SK-N-DZ (cell line): ENCODE results near the gene FILIP1L. TPM values are rescaled to one million over a fixed set of nuclear protein-coding genes. Genes with fewer than 3 reads are reported as not detected.

Experiments used
- DNase-seq: peaks from one replicate; pipeline ENCODE4 v3.0.0-alpha.2; 2015; ENCODE audit warnings: low spot score
- polyA plus RNA-seq, 2 experiments: library from polyadenylated mRNA; depleted of rRNA; stranded (reverse); fragments of >200 nt; gene quantifications; 2 replicates each; pipeline ENCODE4 v1.2.3, GENCODE V29; 2014

The FILIP1L gene
- polyA plus RNA-seq (2014; cell fraction: cytosol; rRNA removed): 0.96 and 1.2 TPM in 2 replicates
- 0.66 and 1.5 TPM in 2 replicates for polyA plus RNA-seq (2014; cell fraction: nucleus; rRNA removed)

- no peak for DNase-seq
These were observed at the start of gene FILIP1L for GRCh38 chr3:100114413-100115030. Gene FILIP1L, minus strand, starts transcription at chr3:100114501.

- no peak for DNase-seq
These were observed 49.5 kb upstream of the FILIP1L start for GRCh38 chr3:100163787-100164186.

- DNase-seq: no peak
These were observed 46.2 kb upstream of the FILIP1L start for GRCh38 chr3:100160521-100160920.

- DNase-seq: peak; percentile 21
These were observed 45.2 kb upstream of the FILIP1L start for GRCh38 chr3:100159331-100160153.

GRCh38 chr3:100158918-100159330, 44.6 kb upstream of the FILIP1L start:
- DNase-seq: peak; percentile 69

- no peak for DNase-seq
These were observed 43.4 kb upstream of the FILIP1L start for GRCh38 chr3:100157685-100158084.

GRCh38 chr3:100155590-100155989, 41.3 kb upstream of the FILIP1L start:
- DNase-seq: no peak

- DNase-seq: no peak
These were observed 40.8 kb upstream of the FILIP1L start for GRCh38 chr3:100155128-100155527.

GRCh38 chr3:100154171-100154570, 39.9 kb upstream of the FILIP1L start:
- no peak for DNase-seq

- DNase-seq: no peak
These were observed 36.9 kb upstream of the FILIP1L start for GRCh38 chr3:100151024-100151707.

- no peak for DNase-seq
These were observed 36.2 kb upstream of the FILIP1L start for GRCh38 chr3:100150473-100150872.

- no peak for DNase-seq
These were observed 35.6 kb upstream of the FILIP1L start for GRCh38 chr3:100149713-100150415.

GRCh38 chr3:100149130-100149529, 34.8 kb upstream of the FILIP1L start:
- DNase-seq: no peak

GRCh38 chr3:100144255-100144866, 30.1 kb upstream of the FILIP1L start:
- no peak for DNase-seq

GRCh38 chr3:100141586-100141985, 27.3 kb upstream of the FILIP1L start:
- DNase-seq: no peak

- DNase-seq: no peak
These were observed 26.7 kb upstream of the FILIP1L start for GRCh38 chr3:100140976-100141375.

- DNase-seq: no peak
These were observed 22.6 kb upstream of the FILIP1L start for GRCh38 chr3:100136921-100137320.

GRCh38 chr3:100131241-100131640, 16.9 kb upstream of the FILIP1L start:
- no peak for DNase-seq

- DNase-seq: no peak
These were observed 15.6 kb upstream of the FILIP1L start for GRCh38 chr3:100129941-100130340.

- no peak for DNase-seq
These were observed 14.3 kb upstream of the FILIP1L start for GRCh38 chr3:100128565-100128964.

GRCh38 chr3:100127792-100128191, 13.5 kb upstream of the FILIP1L start:
- peak; percentile 99 for DNase-seq
